ENCODE results near the gene SYT1.

- no peak for TF ChIP-seq CTCF (IDR thresholded peaks at IDR 0.05)
- no peak for TF ChIP-seq POLR2A (IDR thresholded peaks at IDR 0.05)
- no peak for TF ChIP-seq EP300 (IDR thresholded peaks at IDR 0.05)
These were observed 335.6 kb downstream of the SYT1 start for GRCh38 chr12:79200176-79200575.
